Endodermal cell (in vitro differentiated cells): Measurements from ENCODE around the gene PRELP. TPM values are rescaled to one million over a fixed set of nuclear protein-coding genes. Genes with fewer than 3 reads are reported as not detected.

Experiments used
- DNase-seq: peaks from one replicate; pipeline ENCODE4 v3.0.0-alpha.2; 2017
- H3K27ac ChIP-seq: 2 replicates; pipeline ENCODE4 v1.5.1; 2013; ENCODE audit warnings: mild to moderate bottlenecking, low read depth, low read length, moderate library complexity
- H3K27me3 ChIP-seq: 2 replicates; pipeline ENCODE4 v1.6.1; 2013; ENCODE audit warnings: mild to moderate bottlenecking, low read length, moderate library complexity; ENCODE audit not compliant: insufficient read depth, control insufficient read depth, poor library complexity, severe bottlenecking
- H3K36me3 ChIP-seq: 2 replicates; pipeline ENCODE4 v1.7.0; 2013; ENCODE audit warnings: mild to moderate bottlenecking, low read length, moderate library complexity; ENCODE audit not compliant: control insufficient read depth, insufficient read depth
- H3K4me1 ChIP-seq: one replicate; pipeline ENCODE4 v1.7.0; 2013; ENCODE audit warnings: low read length; ENCODE audit not compliant: control insufficient read depth, insufficient read depth
- H3K4me3 ChIP-seq: 2 replicates; pipeline ENCODE4 v1.5.1; 2013; ENCODE audit warnings: mild to moderate bottlenecking, low read length, moderate library complexity
- H3K9ac ChIP-seq: 2 replicates; pipeline ENCODE4 v1.6.1; 2013; ENCODE audit warnings: mild to moderate bottlenecking, low read length, moderate library complexity; ENCODE audit not compliant: poor library complexity, severe bottlenecking; ENCODE audit errors: extremely low read depth
- H3K9me3 ChIP-seq: 2 replicates; pipeline ENCODE4 v1.6.1; 2013; ENCODE audit warnings: mild to moderate bottlenecking, low read length, moderate library complexity; ENCODE audit not compliant: control insufficient read depth
- H3K27ac Mint-ChIP-seq: 2 replicates; pipeline ENCODE4 v1.8.0; 2020; ENCODE audit warnings: mixed read lengths
- H3K27me3 Mint-ChIP-seq: 2 replicates; pipeline ENCODE4 v1.8.0; 2021; ENCODE audit warnings: mild to moderate bottlenecking, mixed read lengths; ENCODE audit not compliant: insufficient read depth
- H3K36me3 Mint-ChIP-seq: 2 replicates; pipeline ENCODE4 v1.8.0; 2020; ENCODE audit warnings: low read depth, mixed read lengths
- H3K4me1 Mint-ChIP-seq: 2 replicates; pipeline ENCODE4 v1.8.0; 2020; ENCODE audit warnings: mixed read lengths
- H3K4me3 Mint-ChIP-seq: 2 replicates; pipeline ENCODE4 v1.8.0; 2020; ENCODE audit warnings: mild to moderate bottlenecking, moderate library complexity, mixed read lengths
- H3K9me3 Mint-ChIP-seq: 2 replicates; pipeline ENCODE4 v1.8.0; 2020; ENCODE audit warnings: mild to moderate bottlenecking, mixed read lengths
- CTCF ChIP-seq: fragments of 200-600 bp; sonication (generic); conservative IDR thresholded peaks from 2 replicates; pipeline ENCODE4 v1.5.0; 2021; ENCODE audit warnings: antibody characterized with exemption, mild to moderate bottlenecking
- WGBS, 2 experiments: methylation state at CpG; one replicate each; pipeline versions ENCODE4 v1.1.5 to v1.1.7; 2013; ENCODE audit warnings: missing lambda C conversion rate in 2 of 2, mixed read lengths in 1 of 2; ENCODE audit not compliant: insufficient coverage in 1 of 2, insufficient read length in 1 of 2; 5-methylcytosine and 5-hydroxymethylcytosine counted together
- total RNA-seq, 2 donors: library from RNA; stranded (reverse); fragmentation: NEBNext Ultra II Directional in 1 of 2; extraction: Animal tissue kit (Norgen Biotek cat#: 25700) in 1 of 2; gene quantifications; 2 replicates in 1 of 2; 3 replicates in 1 of 2; pipeline ENCODE4 v1.2.1, GENCODE V29; 2021

Gene PRELP
- total RNA-seq, 2 donors from 2014 or later, result 0.66 to 3.9 TPM

DNA sequence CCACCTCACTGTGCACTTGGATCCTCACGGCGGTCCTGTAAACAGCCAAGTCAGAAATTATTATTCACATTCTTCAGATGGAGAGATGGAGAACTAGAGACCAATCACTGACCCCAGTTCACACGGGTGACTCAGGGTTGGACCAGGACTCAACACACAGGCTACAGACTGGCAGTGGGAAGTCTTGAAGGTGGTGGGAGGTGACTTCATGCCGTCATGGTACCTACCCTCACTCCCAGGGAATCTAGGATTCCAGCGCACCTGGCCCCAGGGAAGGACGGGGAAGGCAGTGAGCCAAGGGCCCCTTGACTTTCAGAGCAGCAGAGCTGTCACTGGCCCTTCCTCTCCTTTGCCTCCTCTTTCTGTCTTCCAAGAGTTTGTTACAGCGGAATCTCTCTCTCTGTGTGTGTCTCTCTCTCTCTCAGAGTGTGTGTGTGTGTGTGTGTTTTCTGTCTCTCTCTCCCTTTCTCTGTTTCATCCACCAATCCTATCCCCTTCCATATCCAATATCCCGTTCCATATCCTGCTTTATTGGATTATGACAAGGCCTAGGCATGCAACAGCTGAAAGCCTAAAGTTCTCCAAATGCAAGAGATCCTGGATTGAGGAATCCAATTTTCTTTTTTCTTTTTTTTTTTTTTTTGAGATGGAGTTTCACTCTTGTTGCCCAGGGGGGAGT lies 30.1 kb downstream of the PRELP start:
- Mint-ChIP-seq H3K27me3 (peaks cover 8% of the 10 kb centered on the region), H3K4me1 (peaks cover 25% of the 10 kb centered on the region), H3K36me3 (no peaks in the 10 kb centered on the region), H3K4me3 (no peak overlapping the region), H3K9me3 (no peaks in the 10 kb centered on the region), H3K27ac (no peak overlapping the region)
- no peaks in the 10 kb centered on the region for H3K36me3 ChIP-seq
- no peak overlapping the region for H3K9ac ChIP-seq
- no peak for DNase-seq
- no peak overlapping the region for H3K4me3 ChIP-seq
- no peaks in the 10 kb centered on the region for H3K9me3 ChIP-seq
- H3K27ac ChIP-seq, result no peak overlapping the region
- H3K27me3 ChIP-seq, result peaks cover 8% of the 10 kb centered on the region
- 93 to 96% methylated on average over 5 to 7 of the region's 8 CpGs for WGBS, 2 experiments
- H3K4me1 ChIP-seq, result peaks cover 7% of the 10 kb centered on the region
- no peak for TF ChIP-seq CTCF

GRCh38 chr1:203506858-203507626 lies 31.4 kb downstream of the PRELP start:
- Mint-ChIP-seq H3K9me3 (no peaks in the 10 kb centered on the region), H3K4me1 (peaks cover 33% of the 10 kb centered on the region), H3K4me3 (no peak overlapping the region), H3K27me3 (peaks cover 8% of the 10 kb centered on the region), H3K27ac (no peak overlapping the region), H3K36me3 (no peaks in the 10 kb centered on the region)
- H3K4me3 ChIP-seq, result no peak overlapping the region
- peak overlapping the region; percentile 93 for H3K27ac ChIP-seq
- no peaks in the 10 kb centered on the region for H3K9me3 ChIP-seq
- no peaks in the 10 kb centered on the region for H3K36me3 ChIP-seq
- H3K4me1 ChIP-seq, result peaks cover 7% of the 10 kb centered on the region
- peaks cover 8% of the 10 kb centered on the region for H3K27me3 ChIP-seq
- no peak overlapping the region for H3K9ac ChIP-seq
- DNase-seq, result no peak
- no peak for TF ChIP-seq CTCF
- WGBS, 2 experiments, result 87 to 100% methylated on average over 4 to 6 of the region's 6 CpGs

- Histone ChIP-seq H3K9me3 (no peaks in the 10 kb centered on the region), H3K4me1 (peaks cover 8% of the 10 kb centered on the region), H3K4me3 (no peak overlapping the region), H3K9ac (no peak overlapping the region), H3K27me3 (peaks cover 5% of the 10 kb centered on the region), H3K36me3 (no peaks in the 10 kb centered on the region), H3K27ac (peak overlapping the region; percentile 93)
- peaks cover 39% of the 10 kb centered on the region for H3K4me1 Mint-ChIP-seq
- no peaks in the 10 kb centered on the region for H3K36me3 Mint-ChIP-seq
- no peak overlapping the region for H3K4me3 Mint-ChIP-seq
- WGBS, 2 experiments, result 88% methylated on average over 1 of the region's 1 CpG; no CpG with 5 or more reads in 1 of the 2 experiments
- no peaks in the 10 kb centered on the region for H3K9me3 Mint-ChIP-seq
- peaks cover 9% of the 10 kb centered on the region for H3K27me3 Mint-ChIP-seq
- TF ChIP-seq CTCF, result no peak
- DNase-seq, result no peak
- H3K27ac Mint-ChIP-seq, result no peak overlapping the region
Observed at GRCh38 chr1:203507759-203508158, 32.2 kb downstream of the PRELP start.
